SK-N-SH (cell line): ENCODE data around the gene KIF13A. TPM values are rescaled to one million over a fixed set of nuclear protein-coding genes. Genes with fewer than 3 reads are reported as not detected.
A peak's percentile ranks its signal among the peaks of the same experiment; 100 is the strongest.

ENCODE experiments used
- CTCF ChIA-PET: fragments of 300-600, 350-600 bp; formaldehyde crosslinking; extraction: SDS; loops from one replicate; lab custom pipeline; 2021; lab: Yijun Ruan, JAX
- POLR2A ChIA-PET: fragments of 350-600 bp; sonication (Branson Sonifier 250); formaldehyde crosslinking; extraction: SDS; loops from one replicate; lab custom pipeline; 2020; ENCODE audit warnings: antibody characterized with exemption, inconsistent platforms; lab: Yijun Ruan, JAX
- DNase-seq: peaks from one replicate; pipeline ENCODE4 v3.0.0; 2012
- H2AFZ ChIP-seq: fragments of 200-600 bp; sonication (generic); 2 replicates; pipeline ENCODE4 v1.8.1; 2016; ENCODE audit warnings: antibody characterized with exemption, mild to moderate bottlenecking, low read depth
- H3F3A ChIP-seq: fragments of 200-600 bp; sonication (generic); replicated peaks from 2 replicates; pipeline ENCODE3; 2016; ENCODE audit warnings: antibody characterized with exemption, mild to moderate bottlenecking; ENCODE audit not compliant: insufficient read depth
- H3K27ac ChIP-seq, 2 experiments: fragments of 200-500 bp in 1 of 2; fragments of 200-600 bp in 1 of 2; sonication (Bioruptor generic) in 1 of 2; sonication (generic), shearing (Covaris generic) in 1 of 2; 2 replicates each; pipeline versions ENCODE4 v1.5.1 to v1.6.1; 2014 to 2016; ENCODE audit warnings: low read depth in 2 of 2, inconsistent platforms in 1 of 2, low read length in 1 of 2, mild to moderate bottlenecking in 1 of 2, mixed read lengths in 1 of 2
- H3K27me3 ChIP-seq: fragments of 200-600 bp; sonication (generic), shearing (Covaris generic); 2 replicates; pipeline ENCODE4 v1.6.1; 2016; ENCODE audit warnings: mixed run types; ENCODE audit not compliant: insufficient read depth
- H3K36me3 ChIP-seq, 2 experiments: fragments of 200-500 bp in 1 of 2; fragments of 200-600 bp in 1 of 2; sonication (Bioruptor generic) in 1 of 2; sonication (generic) in 1 of 2; replicated peaks in 1 of 2; 2 replicates each; pipeline versions ENCODE3 to v1.5.1; 2014 to 2016; ENCODE audit warnings: low read length in 1 of 2, mild to moderate bottlenecking in 1 of 2; ENCODE audit not compliant: insufficient read depth in 2 of 2, control insufficient read depth in 1 of 2
- H3K4me1 ChIP-seq, 2 experiments: fragments of 200-500 bp in 1 of 2; fragments of 200-600 bp in 1 of 2; sonication (Bioruptor generic) in 1 of 2; sonication (generic), shearing (Covaris generic) in 1 of 2; 2 replicates each; pipeline versions ENCODE4 v1.5.1 to v1.6.1; 2014 to 2016; ENCODE audit warnings: low read depth in 1 of 2, low read length in 1 of 2, mixed run types in 1 of 2; ENCODE audit not compliant: insufficient read depth in 2 of 2, control insufficient read depth in 1 of 2
- H3K4me2 ChIP-seq: fragments of 200-600 bp; sonication (generic), shearing (Covaris generic); 2 replicates; pipeline ENCODE4 v1.6.1; 2017; ENCODE audit warnings: mixed run types
- H3K4me3 ChIP-seq, 2 experiments: fragments of 200-500 bp in 1 of 2; fragments of 200-600 bp in 1 of 2; sonication (Bioruptor generic) in 1 of 2; sonication (generic), shearing (Covaris generic) in 1 of 2; 2 replicates each; pipeline versions ENCODE4 v1.5.1 to v1.8.1; 2014 to 2016; ENCODE audit warnings: low read depth in 2 of 2, inconsistent platforms in 1 of 2, low read length in 1 of 2, mild to moderate bottlenecking in 1 of 2, mixed read lengths in 1 of 2, moderate library complexity in 1 of 2
- H3K79me2 ChIP-seq: fragments of 200-600 bp; sonication (generic); 2 replicates; pipeline ENCODE4 v1.8.1; 2017; ENCODE audit warnings: mild to moderate bottlenecking; ENCODE audit not compliant: insufficient read depth
- H3K9ac ChIP-seq: fragments of 200-600 bp; sonication (generic); 2 replicates; pipeline ENCODE4 v1.6.1; 2017; ENCODE audit warnings: mixed run types
- H3K9me2 ChIP-seq: fragments of 200-600 bp; sonication (generic); 2 replicates; pipeline ENCODE4 v1.6.1; 2017; ENCODE audit warnings: mixed run types
- H3K9me3 ChIP-seq: fragments of 200-600 bp; sonication (generic); 2 replicates; pipeline ENCODE4 v1.6.1; 2017; ENCODE audit warnings: mixed run types, mild to moderate bottlenecking, moderate library complexity
- H4K20me1 ChIP-seq: fragments of 200-600 bp; sonication (generic); 2 replicates; pipeline ENCODE4 v1.6.1; 2017; ENCODE audit warnings: mild to moderate bottlenecking, mixed run types; ENCODE audit not compliant: insufficient read depth
- CHD2 ChIP-seq: fragments of 150-350 bp; IDR thresholded peaks from 2 replicates; pipeline ENCODE4 v1.6.1; 2018; ENCODE audit warnings: low read length; ENCODE audit not compliant: partially characterized antibody
- EP300 ChIP-seq, 2 experiments: IDR thresholded peaks; 2 replicates each; pipeline versions ENCODE4 v1.4.0 to v1.6.1; 2012; ENCODE audit warnings: borderline replicate concordance in 1 of 2, low read depth in 1 of 2, low read length in 1 of 2
- FOSL2 ChIP-seq: IDR thresholded peaks from 2 replicates; pipeline ENCODE4 v1.4.0; 2012; ENCODE audit warnings: low read depth, mild to moderate bottlenecking, moderate library complexity, borderline replicate concordance
- FOXJ3 ChIP-seq: sonication (generic); formaldehyde crosslinking; IDR thresholded peaks from 2 replicates; pipeline ENCODE4 v1.5.1; 2020; ENCODE audit warnings: mild to moderate bottlenecking, missing genetic modification reagents
- GABPA ChIP-seq: IDR thresholded peaks from 2 replicates; pipeline ENCODE4 v1.4.0; 2012; ENCODE audit warnings: low read depth, mild to moderate bottlenecking
- GATA2 ChIP-seq: sonication (generic); formaldehyde crosslinking; IDR thresholded peaks from 2 replicates; pipeline ENCODE4 v1.5.0; 2020; ENCODE audit warnings: mild to moderate bottlenecking, missing genetic modification reagents
- MEF2A ChIP-seq: IDR thresholded peaks from 2 replicates; pipeline ENCODE4 v1.4.0; 2012; ENCODE audit warnings: low read depth, borderline replicate concordance
- MXI1 ChIP-seq: IDR thresholded peaks from 2 replicates; pipeline ENCODE4 v1.6.1; 2012; ENCODE audit warnings: mild to moderate bottlenecking, low read depth, low read length, improper control_type of control experiment
- NFIC ChIP-seq: IDR thresholded peaks from 2 replicates; pipeline ENCODE4 v1.4.0; 2012; ENCODE audit warnings: borderline replicate concordance
- POLR2AphosphoS5 ChIP-seq: IDR thresholded peaks from 2 replicates; pipeline ENCODE4 v1.6.1; 2012; ENCODE audit warnings: low read depth, low read length
- RCOR1 ChIP-seq: fragments of 150-350 bp; IDR thresholded peaks from 2 replicates; pipeline ENCODE4 v1.6.1; 2017; ENCODE audit warnings: antibody characterized with exemption, low read length
- RFX5 ChIP-seq: IDR thresholded peaks from 2 replicates; pipeline ENCODE4 v1.6.1; 2012; ENCODE audit warnings: mild to moderate bottlenecking, improper control_type of control experiment, low read length
- RXRA ChIP-seq: IDR thresholded peaks from 2 replicates; pipeline ENCODE4 v1.4.0; 2012; ENCODE audit warnings: low read depth, mild to moderate bottlenecking, borderline replicate concordance
- SIN3A ChIP-seq: IDR thresholded peaks from 2 replicates; pipeline ENCODE4 v1.6.1; 2012; ENCODE audit warnings: low read depth, mild to moderate bottlenecking, low read length, moderate library complexity, borderline replicate concordance
- TAF1 ChIP-seq: IDR thresholded peaks from 2 replicates; pipeline ENCODE4 v1.6.1; 2012; ENCODE audit warnings: low read depth, mild to moderate bottlenecking, low read length, moderate library complexity, borderline replicate concordance
- TCF12 ChIP-seq: IDR thresholded peaks from 2 replicates; pipeline ENCODE4 v1.4.0; 2012
- YY1 ChIP-seq: IDR thresholded peaks from 2 replicates; pipeline ENCODE4 v1.4.0; 2012; ENCODE audit warnings: low read depth, mild to moderate bottlenecking
- WGBS: methylation state at CpG from one replicate; pipeline ENCODE4 v1.1.6; 2017; ENCODE audit warnings: low lambda C conversion rate; 5-methylcytosine and 5-hydroxymethylcytosine counted together
- polyA plus RNA-seq, 3 experiments: library from polyadenylated mRNA; depleted of rRNA; stranded (reverse); fragments of >200 nt; gene quantifications; 2 replicates each; pipeline ENCODE4 v1.2.3, GENCODE V29; 2012
- TF ChIP-seq, protein P1 (sequence below): IDR thresholded peaks from 2 replicates; pipeline ENCODE4 v1.4.0; 2012; ENCODE audit warnings: low read depth
- TF ChIP-seq, protein P2 (sequence below): fragments of 150-350 bp; IDR thresholded peaks from 2 replicates; pipeline ENCODE4 v1.6.1; 2017; ENCODE audit warnings: antibody characterized with exemption, low read length, low read depth, borderline replicate concordance
- TF ChIP-seq, protein P3 (sequence below): fragments of 200-600 bp; sonication (generic); IDR thresholded peaks from 2 replicates; pipeline ENCODE4 v1.6.1; 2017; ENCODE audit warnings: antibody characterized with exemption, mild to moderate bottlenecking, moderate library complexity
- TF ChIP-seq, protein P4 (sequence below): IDR thresholded peaks from 2 replicates; pipeline ENCODE4; 2012
- TF ChIP-seq, protein P5 (sequence below): IDR thresholded peaks from 2 replicates; pipeline ENCODE4 v1.4.0; 2012; ENCODE audit warnings: low read depth, borderline replicate concordance
- TF ChIP-seq, protein P6 (sequence below): IDR thresholded peaks from 2 replicates; pipeline ENCODE4 v1.4.0; 2012; ENCODE audit warnings: low read depth, borderline replicate concordance

The KIF13A gene
- polyA plus RNA-seq, 1 of the 3 experiments (the other 2 are of a cell fraction): 18.2 TPM

DNA sequence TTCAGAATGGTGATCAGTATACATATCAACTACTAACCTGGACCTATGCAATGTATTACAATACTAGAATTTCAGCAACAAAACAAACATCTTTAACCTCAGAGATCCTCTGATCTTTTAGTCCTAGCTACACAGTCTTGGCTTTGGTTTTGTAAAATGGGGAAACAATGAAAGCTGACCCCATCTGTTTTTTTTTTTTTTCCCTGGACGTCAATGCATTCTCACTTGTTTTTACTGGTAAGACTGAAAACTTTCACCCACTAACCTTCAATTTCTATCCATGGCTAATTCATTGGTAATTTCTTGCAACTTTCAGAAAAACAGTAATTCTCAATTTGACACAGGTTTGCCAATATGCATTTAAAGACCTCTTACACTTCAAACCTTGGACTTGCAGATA lies 3.0 kb downstream of the KIF13A start:
- POLR2A ChIA-PET: no interaction called here
- CTCF ChIA-PET: no interaction called here
- H2AFZ ChIP-seq: no peak overlapping the region
- DNase-seq: no peak
- no peaks in the 10 kb centered on the region for H3K27me3 ChIP-seq
- H3K36me3 ChIP-seq: peaks cover 0 to 28% of the 10 kb centered on the region in 2 experiments
- 75% methylated on average over 1 of the region's 1 CpG for WGBS
- TF ChIP-seq YY1 (no peak), FOSL2 (no peak), CHD2 (no peak), NFIC (no peak), RXRA (no peak), SIN3A (no peak), MEF2A (no peak), TCF12 (no peak), GABPA (no peak)
- TF ChIP-seq, protein P1, sequence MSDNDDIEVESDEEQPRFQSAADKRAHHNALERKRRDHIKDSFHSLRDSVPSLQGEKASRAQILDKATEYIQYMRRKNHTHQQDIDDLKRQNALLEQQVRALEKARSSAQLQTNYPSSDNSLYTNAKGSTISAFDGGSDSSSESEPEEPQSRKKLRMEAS: no peak
- TF ChIP-seq, protein P2, sequence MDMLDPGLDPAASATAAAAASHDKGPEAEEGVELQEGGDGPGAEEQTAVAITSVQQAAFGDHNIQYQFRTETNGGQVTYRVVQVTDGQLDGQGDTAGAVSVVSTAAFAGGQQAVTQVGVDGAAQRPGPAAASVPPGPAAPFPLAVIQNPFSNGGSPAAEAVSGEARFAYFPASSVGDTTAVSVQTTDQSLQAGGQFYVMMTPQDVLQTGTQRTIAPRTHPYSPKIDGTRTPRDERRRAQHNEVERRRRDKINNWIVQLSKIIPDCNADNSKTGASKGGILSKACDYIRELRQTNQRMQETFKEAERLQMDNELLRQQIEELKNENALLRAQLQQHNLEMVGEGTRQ: no peak
- TF ChIP-seq, protein P3, sequence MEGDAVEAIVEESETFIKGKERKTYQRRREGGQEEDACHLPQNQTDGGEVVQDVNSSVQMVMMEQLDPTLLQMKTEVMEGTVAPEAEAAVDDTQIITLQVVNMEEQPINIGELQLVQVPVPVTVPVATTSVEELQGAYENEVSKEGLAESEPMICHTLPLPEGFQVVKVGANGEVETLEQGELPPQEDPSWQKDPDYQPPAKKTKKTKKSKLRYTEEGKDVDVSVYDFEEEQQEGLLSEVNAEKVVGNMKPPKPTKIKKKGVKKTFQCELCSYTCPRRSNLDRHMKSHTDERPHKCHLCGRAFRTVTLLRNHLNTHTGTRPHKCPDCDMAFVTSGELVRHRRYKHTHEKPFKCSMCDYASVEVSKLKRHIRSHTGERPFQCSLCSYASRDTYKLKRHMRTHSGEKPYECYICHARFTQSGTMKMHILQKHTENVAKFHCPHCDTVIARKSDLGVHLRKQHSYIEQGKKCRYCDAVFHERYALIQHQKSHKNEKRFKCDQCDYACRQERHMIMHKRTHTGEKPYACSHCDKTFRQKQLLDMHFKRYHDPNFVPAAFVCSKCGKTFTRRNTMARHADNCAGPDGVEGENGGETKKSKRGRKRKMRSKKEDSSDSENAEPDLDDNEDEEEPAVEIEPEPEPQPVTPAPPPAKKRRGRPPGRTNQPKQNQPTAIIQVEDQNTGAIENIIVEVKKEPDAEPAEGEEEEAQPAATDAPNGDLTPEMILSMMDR: no peak
- TF ChIP-seq, protein P4, sequence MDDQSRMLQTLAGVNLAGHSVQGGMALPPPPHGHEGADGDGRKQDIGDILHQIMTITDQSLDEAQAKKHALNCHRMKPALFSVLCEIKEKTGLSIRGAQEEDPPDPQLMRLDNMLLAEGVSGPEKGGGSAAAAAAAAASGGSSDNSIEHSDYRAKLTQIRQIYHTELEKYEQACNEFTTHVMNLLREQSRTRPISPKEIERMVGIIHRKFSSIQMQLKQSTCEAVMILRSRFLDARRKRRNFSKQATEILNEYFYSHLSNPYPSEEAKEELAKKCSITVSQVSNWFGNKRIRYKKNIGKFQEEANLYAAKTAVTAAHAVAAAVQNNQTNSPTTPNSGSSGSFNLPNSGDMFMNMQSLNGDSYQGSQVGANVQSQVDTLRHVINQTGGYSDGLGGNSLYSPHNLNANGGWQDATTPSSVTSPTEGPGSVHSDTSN: no peak
- peaks cover 7 to 10% of the 10 kb centered on the region in 2 experiments for H3K4me1 ChIP-seq
- peak overlapping the region; percentile 92 for H3K4me2 ChIP-seq
- no peaks in the 10 kb centered on the region for H3K9me3 ChIP-seq
- peaks cover 79% of the 10 kb centered on the region for H3K79me2 ChIP-seq
- peaks cover 20% of the 10 kb centered on the region for H3F3A ChIP-seq
- H3K27ac ChIP-seq: peak overlapping the region in 1 of 2 experiments; percentile 85; a peak in 2 of 4 replicates
- H3K4me3 ChIP-seq: peak overlapping the region; percentile 69 to 77; a peak in 2 of 4 replicates
- H4K20me1 ChIP-seq: peaks cover 27% of the 10 kb centered on the region
- H3K9ac ChIP-seq: peak overlapping the region; percentile 15; the same call in 1 of the 2 replicates
- H3K9me2 ChIP-seq: no peaks in the 10 kb centered on the region

DNA sequence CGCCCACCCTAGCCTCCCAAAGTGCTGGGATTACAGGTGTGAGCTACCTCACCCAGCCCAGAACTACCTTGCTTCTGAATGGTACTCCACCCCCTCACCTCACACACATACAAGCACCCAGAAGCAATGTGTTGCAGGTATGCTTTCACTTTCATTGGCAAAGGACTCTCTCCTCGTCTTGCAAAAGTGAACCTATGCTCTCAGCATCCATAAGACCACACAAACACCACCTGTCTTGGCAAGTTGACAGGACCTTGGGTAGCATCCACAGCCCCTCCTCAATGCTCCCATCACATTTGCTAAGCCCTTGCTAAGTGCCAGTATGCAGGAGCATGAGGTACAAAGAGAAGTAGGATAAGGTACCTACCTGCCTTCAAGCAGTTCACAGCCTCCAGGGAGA lies 3.7 kb downstream of the KIF13A start:
- H2AFZ ChIP-seq: no peak overlapping the region
- no peak overlapping the region; the same call in 1 of the 2 replicates for H3K4me2 ChIP-seq
- no peaks in the 10 kb centered on the region for H3K9me2 ChIP-seq
- H3F3A ChIP-seq: peaks cover 15% of the 10 kb centered on the region
- H3K9me3 ChIP-seq: no peaks in the 10 kb centered on the region
- no peak overlapping the region for H3K9ac ChIP-seq
- H3K79me2 ChIP-seq: peaks cover 79% of the 10 kb centered on the region
- no peaks in the 10 kb centered on the region for H3K27me3 ChIP-seq
- ChIA-PET CTCF (no interaction called here), POLR2A (no interaction called here)
- H3K36me3 ChIP-seq: peaks cover 0 to 34% of the 10 kb centered on the region in 2 experiments
- 92% methylated on average over 2 of the region's 2 CpGs for WGBS
- H3K4me3 ChIP-seq: no peak overlapping the region
- DNase-seq: no peak
- peaks cover 7 to 10% of the 10 kb centered on the region in 2 experiments for H3K4me1 ChIP-seq
- no peak overlapping the region for H3K27ac ChIP-seq
- peaks cover 30% of the 10 kb centered on the region for H4K20me1 ChIP-seq
- TF ChIP-seq FOXJ3 (CRISPR knock-in tag) (no peak), RCOR1 (no peak), TAF1 (no peak), NFIC (no peak), GATA2 (no peak), EP300 (IDR thresholded peaks at IDR 0.05; ENCODE audit: borderline replicate concordance in 1 of 2, low read depth in 1 of 2, low read length in 1 of 2) (no peak), POLR2AphosphoS5 (no peak), FOSL2 (no peak), SIN3A (no peak), RFX5 (no peak), GABPA (no peak), MXI1 (no peak)
- TF ChIP-seq, protein P5, sequence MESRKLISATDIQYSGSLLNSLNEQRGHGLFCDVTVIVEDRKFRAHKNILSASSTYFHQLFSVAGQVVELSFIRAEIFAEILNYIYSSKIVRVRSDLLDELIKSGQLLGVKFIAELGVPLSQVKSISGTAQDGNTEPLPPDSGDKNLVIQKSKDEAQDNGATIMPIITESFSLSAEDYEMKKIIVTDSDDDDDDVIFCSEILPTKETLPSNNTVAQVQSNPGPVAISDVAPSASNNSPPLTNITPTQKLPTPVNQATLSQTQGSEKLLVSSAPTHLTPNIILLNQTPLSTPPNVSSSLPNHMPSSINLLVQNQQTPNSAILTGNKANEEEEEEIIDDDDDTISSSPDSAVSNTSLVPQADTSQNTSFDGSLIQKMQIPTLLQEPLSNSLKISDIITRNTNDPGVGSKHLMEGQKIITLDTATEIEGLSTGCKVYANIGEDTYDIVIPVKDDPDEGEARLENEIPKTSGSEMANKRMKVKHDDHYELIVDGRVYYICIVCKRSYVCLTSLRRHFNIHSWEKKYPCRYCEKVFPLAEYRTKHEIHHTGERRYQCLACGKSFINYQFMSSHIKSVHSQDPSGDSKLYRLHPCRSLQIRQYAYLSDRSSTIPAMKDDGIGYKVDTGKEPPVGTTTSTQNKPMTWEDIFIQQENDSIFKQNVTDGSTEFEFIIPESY: no peak
- TF ChIP-seq, protein P6, sequence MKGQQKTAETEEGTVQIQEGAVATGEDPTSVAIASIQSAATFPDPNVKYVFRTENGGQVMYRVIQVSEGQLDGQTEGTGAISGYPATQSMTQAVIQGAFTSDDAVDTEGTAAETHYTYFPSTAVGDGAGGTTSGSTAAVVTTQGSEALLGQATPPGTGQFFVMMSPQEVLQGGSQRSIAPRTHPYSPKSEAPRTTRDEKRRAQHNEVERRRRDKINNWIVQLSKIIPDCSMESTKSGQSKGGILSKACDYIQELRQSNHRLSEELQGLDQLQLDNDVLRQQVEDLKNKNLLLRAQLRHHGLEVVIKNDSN: no peak
